Stimulated activated CD8-positive, alpha-beta memory T cell treated with anti-CD3 and anti-CD28 coated beads, Interleukin-15, amount 100 ng/mL, for 1 hour (primary cell): ENCODE results near the gene ESAM.

Source experiments
- DNase-seq: peaks from one replicate; pipeline ENCODE4 v3.0.0-alpha.2; 2020; ENCODE audit warnings: low read depth

Gene ESAM

DNA sequence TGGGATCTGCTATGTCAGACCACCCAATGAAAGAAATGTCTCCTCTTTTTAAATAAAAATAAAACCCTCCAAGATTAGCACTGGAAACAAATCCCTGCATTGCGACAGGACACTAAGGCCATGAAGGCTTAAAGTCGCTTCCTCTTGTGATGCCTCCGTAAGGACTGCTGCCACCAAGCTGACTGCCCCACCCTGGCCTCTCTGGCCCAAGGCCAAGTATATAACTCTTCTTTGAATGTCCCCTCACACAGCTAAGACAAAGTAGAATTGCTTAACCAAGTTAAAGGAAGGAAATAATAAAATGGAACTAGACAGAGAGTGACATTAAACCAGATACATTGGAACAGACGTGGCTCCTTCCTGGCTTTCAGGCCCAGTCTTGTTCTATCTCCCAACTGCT, 29.9 kb downstream of the ESAM start:
- no peak for DNase-seq

DNA sequence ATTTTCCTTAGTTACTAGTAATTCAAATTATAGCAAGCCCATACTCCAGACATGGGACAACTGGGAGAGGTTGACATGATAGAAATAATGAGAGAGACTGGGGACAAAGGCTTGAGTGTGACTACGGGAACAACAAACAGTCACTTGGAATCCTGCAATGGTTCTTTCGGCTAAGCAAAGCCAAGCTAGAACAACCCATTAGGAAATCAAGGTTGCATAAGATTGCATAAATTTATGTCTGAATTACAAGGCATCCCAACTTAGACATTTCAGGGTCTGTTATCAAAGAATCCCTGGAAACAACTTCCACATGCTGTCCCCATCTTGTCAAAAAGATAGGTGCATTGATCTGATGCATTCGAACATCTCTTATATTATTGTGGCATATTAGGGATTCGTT, 32.5 kb downstream of the ESAM start:
- DNase-seq, result no peak

DNA sequence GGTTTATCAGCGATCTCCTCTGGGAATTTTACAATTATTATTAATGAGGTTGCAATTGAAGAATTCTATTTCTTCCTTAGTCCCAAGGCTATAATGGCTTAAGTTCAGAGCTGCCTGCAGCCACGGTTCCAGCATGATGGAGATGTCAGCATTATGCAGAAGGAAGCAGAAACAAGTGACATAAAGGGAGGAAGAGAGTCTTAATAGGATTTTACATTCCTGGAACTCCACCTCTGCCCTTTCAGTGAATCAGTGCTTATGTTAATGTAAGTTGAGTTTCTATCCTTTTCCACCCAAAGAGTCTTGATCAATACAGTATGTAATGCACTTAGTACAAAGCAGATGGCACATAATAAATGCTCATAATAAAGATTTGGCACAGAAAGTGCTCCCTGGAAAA, 34.0 kb downstream of the ESAM start:
- DNase-seq, result no peak

DNA sequence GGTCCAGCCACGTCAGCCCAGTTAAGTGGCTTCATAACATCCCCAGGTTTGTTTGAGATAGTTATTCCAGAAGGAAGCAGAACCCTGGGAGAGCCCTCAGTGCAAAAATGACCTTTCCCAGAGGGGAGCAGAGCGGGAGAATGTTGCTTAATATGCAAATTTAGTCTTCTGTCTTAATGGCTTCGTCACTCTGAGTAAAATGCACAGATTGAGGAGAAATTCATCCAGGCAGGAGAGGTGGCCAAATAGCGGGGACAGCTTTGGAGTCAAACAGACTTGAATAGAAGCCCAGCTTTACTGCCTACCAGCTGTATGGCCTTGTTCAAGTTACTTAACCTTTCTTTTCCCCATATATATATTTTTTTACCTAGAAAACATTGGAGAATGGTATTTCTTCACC, 34.6 kb downstream of the ESAM start:
- no peak for DNase-seq

GRCh38 chr11:124725719-124726105, 36.4 kb downstream of the ESAM start:
- DNase-seq, result no peak

DNA sequence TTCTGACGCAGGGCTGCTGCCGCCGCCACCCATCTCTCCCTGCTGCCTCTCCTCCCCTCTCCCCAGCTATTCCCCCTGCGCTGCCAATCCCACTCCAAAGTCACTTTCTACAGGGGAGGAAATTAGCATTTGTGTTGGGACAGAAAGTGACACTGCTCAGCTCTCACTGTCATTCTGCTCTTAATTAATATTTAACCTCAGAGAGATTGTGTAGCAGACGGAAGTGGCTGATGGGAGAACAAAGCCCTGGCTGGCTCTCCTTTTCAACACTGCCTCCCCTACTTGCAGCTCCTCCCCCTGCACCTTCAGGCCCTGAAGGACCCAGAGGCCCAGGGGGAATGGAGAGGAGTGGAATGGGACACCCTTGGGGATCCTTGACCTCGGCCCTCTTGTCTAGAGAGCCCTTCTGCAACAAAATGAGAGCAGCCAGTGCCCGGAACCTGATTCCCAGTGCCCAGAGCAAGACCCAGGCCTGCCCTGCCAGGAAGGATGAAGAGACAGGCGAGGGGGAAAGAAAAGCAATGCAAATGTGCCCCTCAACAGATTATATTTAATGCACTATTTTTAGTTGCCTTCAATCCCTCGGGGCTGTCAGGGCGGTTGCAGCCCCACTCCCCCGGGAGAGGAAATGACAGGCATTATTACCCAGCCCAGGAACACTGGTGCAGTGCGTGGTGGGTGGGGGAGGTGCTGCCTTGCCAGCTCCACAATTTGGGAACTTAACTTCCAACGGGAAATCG, 36.9 kb downstream of the ESAM start:
- DNase-seq, result no peak

GRCh38 chr11:124722176-124722575, 39.9 kb downstream of the ESAM start:
- DNase-seq, result no peak

DNA sequence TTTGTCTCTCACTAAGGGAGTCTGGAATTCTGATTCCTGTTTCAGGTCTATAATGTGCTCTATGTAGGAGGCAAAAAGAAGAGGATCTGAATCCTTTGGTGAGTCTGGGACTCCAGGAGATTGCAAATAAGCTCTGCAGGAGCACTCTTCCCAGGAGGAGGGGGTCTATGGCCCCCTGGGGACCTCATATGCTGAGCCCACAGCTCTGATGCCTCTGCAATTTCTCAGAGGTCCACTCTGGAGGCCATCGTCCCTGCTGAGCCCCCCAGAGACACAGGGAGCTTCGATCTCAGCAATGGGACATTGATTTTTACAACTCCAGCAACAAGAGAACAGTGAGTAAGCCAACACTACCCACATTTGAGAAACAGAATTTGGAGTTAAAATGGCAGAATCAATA, 42.6 kb downstream of the ESAM start:
- no peak for DNase-seq

GRCh38 chr11:124718801-124719200, 43.3 kb downstream of the ESAM start:
- DNase-seq, result no peak

- no peak for DNase-seq
These were observed 44.1 kb downstream of the ESAM start for GRCh38 chr11:124717786-124718651.

DNA sequence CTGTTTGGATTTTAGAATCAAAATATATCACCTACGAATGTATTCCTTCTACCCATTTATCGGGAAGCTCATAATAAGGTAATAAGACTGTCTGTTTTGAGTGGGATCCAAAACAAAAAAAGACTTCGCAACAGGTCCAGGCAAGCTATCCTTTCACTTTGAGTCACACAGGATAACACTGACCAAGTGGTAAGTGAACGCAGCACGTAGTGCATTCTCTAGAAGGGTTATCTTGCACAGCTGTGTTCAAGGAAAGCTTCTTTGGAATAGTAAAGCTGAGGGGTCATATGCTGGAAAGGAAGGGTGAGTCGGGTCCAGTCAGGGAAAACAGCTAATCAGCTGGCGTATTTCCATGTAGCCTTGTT, 44.7 kb downstream of the ESAM start:
- DNase-seq, result no peak

- no peak for DNase-seq
These were observed 45.5 kb downstream of the ESAM start for GRCh38 chr11:124716591-124716990.

GRCh38 chr11:124712392-124712791, 49.7 kb downstream of the ESAM start:
- DNase-seq, result no peak

GRCh38 chr11:124707829-124708228, 54.3 kb downstream of the ESAM start:
- no peak for DNase-seq
